ENCODE results near the gene PIGO. TPM values are rescaled to one million over a fixed set of nuclear protein-coding genes. Genes with fewer than 3 reads are reported as not detected.

PIGO gene
- total and polyA plus RNA-seq, 2 experiments from 2014 or later, result 11.2 to 18.9 TPM

DNA sequence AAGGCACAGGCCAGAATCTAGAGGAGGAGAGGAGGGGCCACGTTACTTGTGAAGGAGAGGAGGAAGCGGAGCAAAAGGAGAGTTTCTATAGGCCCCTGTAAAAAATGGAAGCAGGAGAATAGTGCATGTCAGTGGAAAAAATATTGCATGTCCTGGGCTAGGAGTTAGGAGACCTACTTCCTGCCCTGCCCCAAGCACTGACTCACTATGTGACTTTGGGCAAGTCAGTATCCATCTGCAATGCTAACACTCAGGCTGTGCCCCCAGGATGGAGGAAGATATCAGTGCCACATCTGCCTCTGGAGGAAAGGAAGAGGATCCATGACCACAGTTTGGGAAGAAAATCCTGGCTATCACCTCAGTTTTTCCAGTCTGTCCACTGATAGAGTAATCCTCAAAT lies 7.0 kb downstream of the PIGO start:
- no peak for DNase-seq (ENCODE audit: low spot score)
- Histone ChIP-seq H3K36me3 (ENCODE audit: insufficient read depth) (peaks cover 17% of the 10 kb centered on the region), H3K27ac (ENCODE audit: low read depth) (no peak overlapping the region), H3K9me2 (ENCODE audit: insufficient read depth) (no peaks in the 10 kb centered on the region), H4K20me1 (replicated peaks; ENCODE audit: insufficient read depth) (no peaks in the 10 kb centered on the region), H3F3A (replicated peaks; ENCODE audit: low read depth) (no peaks in the 10 kb centered on the region), H3K27me3 (ENCODE audit: insufficient read depth) (no peaks in the 10 kb centered on the region), H3K4me1 (ENCODE audit: insufficient read depth) (no peaks in the 10 kb centered on the region), H3K79me2 (replicated peaks; ENCODE audit: insufficient read depth) (no peaks in the 10 kb centered on the region), H3K4me2 (no peak overlapping the region), H2AFZ (no peak overlapping the region), H3K4me3 (no peak overlapping the region)
- Mint-ChIP-seq H3K9me3 (no peaks in the 10 kb centered on the region), H3K27me3 (ENCODE audit: insufficient read depth, low read depth, poor library complexity) (peaks cover 9% of the 10 kb centered on the region), H3K4me1 (no peaks in the 10 kb centered on the region; the same call in 2 of the 3 replicates), H3K36me3 (ENCODE audit: low read depth) (peaks cover 46% of the 10 kb centered on the region), H3K27ac (no peak overlapping the region), H3K4me3 (no peak overlapping the region)
- TF ChIP-seq, protein P1, sequence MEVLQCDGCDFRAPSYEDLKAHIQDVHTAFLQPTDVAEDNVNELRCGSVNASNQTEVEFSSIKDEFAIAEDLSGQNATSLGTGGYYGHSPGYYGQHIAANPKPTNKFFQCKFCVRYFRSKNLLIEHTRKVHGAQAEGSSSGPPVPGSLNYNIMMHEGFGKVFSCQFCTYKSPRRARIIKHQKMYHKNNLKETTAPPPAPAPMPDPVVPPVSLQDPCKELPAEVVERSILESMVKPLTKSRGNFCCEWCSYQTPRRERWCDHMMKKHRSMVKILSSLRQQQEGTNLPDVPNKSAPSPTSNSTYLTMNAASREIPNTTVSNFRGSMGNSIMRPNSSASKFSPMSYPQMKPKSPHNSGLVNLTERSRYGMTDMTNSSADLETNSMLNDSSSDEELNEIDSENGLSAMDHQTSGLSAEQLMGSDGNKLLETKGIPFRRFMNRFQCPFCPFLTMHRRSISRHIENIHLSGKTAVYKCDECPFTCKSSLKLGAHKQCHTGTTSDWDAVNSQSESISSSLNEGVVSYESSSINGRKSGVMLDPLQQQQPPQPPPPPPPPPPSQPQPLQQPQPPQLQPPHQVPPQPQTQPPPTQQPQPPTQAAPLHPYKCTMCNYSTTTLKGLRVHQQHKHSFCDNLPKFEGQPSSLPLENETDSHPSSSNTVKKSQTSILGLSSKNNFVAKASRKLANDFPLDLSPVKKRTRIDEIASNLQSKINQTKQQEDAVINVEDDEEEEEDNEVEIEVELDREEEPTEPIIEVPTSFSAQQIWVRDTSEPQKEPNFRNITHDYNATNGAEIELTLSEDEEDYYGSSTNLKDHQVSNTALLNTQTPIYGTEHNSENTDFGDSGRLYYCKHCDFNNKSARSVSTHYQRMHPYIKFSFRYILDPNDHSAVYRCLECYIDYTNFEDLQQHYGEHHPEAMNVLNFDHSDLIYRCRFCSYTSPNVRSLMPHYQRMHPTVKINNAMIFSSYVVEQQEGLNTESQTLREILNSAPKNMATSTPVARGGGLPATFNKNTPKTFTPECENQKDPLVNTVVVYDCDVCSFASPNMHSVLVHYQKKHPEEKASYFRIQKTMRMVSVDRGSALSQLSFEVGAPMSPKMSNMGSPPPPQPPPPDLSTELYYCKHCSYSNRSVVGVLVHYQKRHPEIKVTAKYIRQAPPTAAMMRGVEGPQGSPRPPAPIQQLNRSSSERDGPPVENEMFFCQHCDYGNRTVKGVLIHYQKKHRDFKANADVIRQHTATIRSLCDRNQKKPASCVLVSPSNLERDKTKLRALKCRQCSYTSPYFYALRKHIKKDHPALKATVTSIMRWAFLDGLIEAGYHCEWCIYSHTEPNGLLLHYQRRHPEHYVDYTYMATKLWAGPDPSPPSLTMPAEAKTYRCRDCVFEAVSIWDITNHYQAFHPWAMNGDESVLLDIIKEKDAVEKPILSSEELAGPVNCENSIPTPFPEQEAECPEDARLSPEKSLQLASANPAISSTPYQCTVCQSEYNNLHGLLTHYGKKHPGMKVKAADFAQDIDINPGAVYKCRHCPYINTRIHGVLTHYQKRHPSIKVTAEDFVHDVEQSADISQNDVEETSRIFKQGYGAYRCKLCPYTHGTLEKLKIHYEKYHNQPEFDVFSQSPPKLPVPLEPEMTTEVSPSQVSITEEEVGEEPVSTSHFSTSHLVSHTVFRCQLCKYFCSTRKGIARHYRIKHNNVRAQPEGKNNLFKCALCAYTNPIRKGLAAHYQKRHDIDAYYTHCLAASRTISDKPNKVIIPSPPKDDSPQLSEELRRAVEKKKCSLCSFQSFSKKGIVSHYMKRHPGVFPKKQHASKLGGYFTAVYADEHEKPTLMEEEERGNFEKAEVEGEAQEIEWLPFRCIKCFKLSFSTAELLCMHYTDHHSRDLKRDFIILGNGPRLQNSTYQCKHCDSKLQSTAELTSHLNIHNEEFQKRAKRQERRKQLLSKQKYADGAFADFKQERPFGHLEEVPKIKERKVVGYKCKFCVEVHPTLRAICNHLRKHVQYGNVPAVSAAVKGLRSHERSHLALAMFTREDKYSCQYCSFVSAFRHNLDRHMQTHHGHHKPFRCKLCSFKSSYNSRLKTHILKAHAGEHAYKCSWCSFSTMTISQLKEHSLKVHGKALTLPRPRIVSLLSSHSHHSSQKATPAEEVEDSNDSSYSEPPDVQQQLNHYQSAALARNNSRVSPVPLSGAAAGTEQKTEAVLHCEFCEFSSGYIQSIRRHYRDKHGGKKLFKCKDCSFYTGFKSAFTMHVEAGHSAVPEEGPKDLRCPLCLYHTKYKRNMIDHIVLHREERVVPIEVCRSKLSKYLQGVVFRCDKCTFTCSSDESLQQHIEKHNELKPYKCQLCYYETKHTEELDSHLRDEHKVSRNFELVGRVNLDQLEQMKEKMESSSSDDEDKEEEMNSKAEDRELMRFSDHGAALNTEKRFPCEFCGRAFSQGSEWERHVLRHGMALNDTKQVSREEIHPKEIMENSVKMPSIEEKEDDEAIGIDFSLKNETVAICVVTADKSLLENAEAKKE (CRISPR knock-in tag; IDR thresholded peaks at IDR 0.05), result no peak
- no peak for TF ChIP-seq EZH2 (IDR thresholded peaks at IDR 0.05; ENCODE audit: low read depth, unreplicated experiment)
- no peak for TF ChIP-seq CREB1 (CRISPR knock-in tag; IDR thresholded peaks at IDR 0.05; ENCODE audit: low read depth)
- TF ChIP-seq, protein P2, sequence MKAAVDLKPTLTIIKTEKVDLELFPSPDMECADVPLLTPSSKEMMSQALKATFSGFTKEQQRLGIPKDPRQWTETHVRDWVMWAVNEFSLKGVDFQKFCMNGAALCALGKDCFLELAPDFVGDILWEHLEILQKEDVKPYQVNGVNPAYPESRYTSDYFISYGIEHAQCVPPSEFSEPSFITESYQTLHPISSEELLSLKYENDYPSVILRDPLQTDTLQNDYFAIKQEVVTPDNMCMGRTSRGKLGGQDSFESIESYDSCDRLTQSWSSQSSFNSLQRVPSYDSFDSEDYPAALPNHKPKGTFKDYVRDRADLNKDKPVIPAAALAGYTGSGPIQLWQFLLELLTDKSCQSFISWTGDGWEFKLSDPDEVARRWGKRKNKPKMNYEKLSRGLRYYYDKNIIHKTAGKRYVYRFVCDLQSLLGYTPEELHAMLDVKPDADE (IDR thresholded peaks at IDR 0.05), result no peak
- TF ChIP-seq JUNB (IDR thresholded peaks at IDR 0.05; ENCODE audit: unreplicated experiment), result no peak
- no peak for TF ChIP-seq POLR2AphosphoS5 (IDR thresholded peaks at IDR 0.05; ENCODE audit: low read depth)
- no peak for TF ChIP-seq NANOG (IDR thresholded peaks at IDR 0.05; ENCODE audit: borderline replicate concordance)
- TF ChIP-seq STAT1 (IDR thresholded peaks at IDR 0.05; ENCODE audit: unreplicated experiment), result no peak
- TF ChIP-seq, protein P3, sequence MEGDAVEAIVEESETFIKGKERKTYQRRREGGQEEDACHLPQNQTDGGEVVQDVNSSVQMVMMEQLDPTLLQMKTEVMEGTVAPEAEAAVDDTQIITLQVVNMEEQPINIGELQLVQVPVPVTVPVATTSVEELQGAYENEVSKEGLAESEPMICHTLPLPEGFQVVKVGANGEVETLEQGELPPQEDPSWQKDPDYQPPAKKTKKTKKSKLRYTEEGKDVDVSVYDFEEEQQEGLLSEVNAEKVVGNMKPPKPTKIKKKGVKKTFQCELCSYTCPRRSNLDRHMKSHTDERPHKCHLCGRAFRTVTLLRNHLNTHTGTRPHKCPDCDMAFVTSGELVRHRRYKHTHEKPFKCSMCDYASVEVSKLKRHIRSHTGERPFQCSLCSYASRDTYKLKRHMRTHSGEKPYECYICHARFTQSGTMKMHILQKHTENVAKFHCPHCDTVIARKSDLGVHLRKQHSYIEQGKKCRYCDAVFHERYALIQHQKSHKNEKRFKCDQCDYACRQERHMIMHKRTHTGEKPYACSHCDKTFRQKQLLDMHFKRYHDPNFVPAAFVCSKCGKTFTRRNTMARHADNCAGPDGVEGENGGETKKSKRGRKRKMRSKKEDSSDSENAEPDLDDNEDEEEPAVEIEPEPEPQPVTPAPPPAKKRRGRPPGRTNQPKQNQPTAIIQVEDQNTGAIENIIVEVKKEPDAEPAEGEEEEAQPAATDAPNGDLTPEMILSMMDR (conservative IDR thresholded peaks at IDR 0.05; ENCODE audit: low read depth in 2 of 2), result no peak
- no peak for TF ChIP-seq EZH2phosphoT487 (IDR thresholded peaks at IDR 0.05; ENCODE audit: unreplicated experiment)
- TF ChIP-seq ZNF114 (CRISPR knock-in tag; IDR thresholded peaks at IDR 0.05), result no peak
- TF ChIP-seq, protein P4, sequence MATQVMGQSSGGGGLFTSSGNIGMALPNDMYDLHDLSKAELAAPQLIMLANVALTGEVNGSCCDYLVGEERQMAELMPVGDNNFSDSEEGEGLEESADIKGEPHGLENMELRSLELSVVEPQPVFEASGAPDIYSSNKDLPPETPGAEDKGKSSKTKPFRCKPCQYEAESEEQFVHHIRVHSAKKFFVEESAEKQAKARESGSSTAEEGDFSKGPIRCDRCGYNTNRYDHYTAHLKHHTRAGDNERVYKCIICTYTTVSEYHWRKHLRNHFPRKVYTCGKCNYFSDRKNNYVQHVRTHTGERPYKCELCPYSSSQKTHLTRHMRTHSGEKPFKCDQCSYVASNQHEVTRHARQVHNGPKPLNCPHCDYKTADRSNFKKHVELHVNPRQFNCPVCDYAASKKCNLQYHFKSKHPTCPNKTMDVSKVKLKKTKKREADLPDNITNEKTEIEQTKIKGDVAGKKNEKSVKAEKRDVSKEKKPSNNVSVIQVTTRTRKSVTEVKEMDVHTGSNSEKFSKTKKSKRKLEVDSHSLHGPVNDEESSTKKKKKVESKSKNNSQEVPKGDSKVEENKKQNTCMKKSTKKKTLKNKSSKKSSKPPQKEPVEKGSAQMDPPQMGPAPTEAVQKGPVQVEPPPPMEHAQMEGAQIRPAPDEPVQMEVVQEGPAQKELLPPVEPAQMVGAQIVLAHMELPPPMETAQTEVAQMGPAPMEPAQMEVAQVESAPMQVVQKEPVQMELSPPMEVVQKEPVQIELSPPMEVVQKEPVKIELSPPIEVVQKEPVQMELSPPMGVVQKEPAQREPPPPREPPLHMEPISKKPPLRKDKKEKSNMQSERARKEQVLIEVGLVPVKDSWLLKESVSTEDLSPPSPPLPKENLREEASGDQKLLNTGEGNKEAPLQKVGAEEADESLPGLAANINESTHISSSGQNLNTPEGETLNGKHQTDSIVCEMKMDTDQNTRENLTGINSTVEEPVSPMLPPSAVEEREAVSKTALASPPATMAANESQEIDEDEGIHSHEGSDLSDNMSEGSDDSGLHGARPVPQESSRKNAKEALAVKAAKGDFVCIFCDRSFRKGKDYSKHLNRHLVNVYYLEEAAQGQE (IDR thresholded peaks at IDR 0.05; ENCODE audit: unreplicated experiment), result no peak
- no peak for TF ChIP-seq ZNF331 (CRISPR knock-in tag; IDR thresholded peaks at IDR 0.05; ENCODE audit: low read depth)
- no peak for ATAC-seq

Data from GM23338 (cell line).